Right lobe of liver (tissue), 4 donors: ENCODE data around the gene PEX11G.

ENCODE experiments used
- CTCF ChIP-seq, 4 donors: fragments of 200-600 bp in 3 of 4; fragments of 450-650 bp in 1 of 4; IDR thresholded peaks; one replicate each; pipeline versions ENCODE4 v1.5.1 to v1.8.0; 2016 to 2022; ENCODE audit warnings: antibody characterized with exemption in 4 of 4, mild to moderate bottlenecking in 2 of 4
- POLR2A ChIP-seq: fragments of 450-650 bp; IDR thresholded peaks from one replicate; pipeline ENCODE4 v1.6.1; 2017; ENCODE audit warnings: antibody characterized with exemption, mild to moderate bottlenecking
- donor health status: DM: no; HTN: no; CAD: no.
- donor health status: DM: no; HTN: no; CAD: no.
- donor health status: DM: no; HTN: yes; CAD: no.

- no peak for TF ChIP-seq CTCF (IDR thresholded peaks at IDR 0.05)
- no peak for TF ChIP-seq POLR2A
These were observed 46.4 kb downstream of the PEX11G start for GRCh38 chr19:7442423-7442822.
